Stimulated activated naive B cell treated with anti-CD40 and anti-IgM and Interleukin-4, amounts not matched to agents 10 μg/mL and 1 μg/mL and 100 μg/mL, for 72 hours (primary cell): ENCODE measurements around the gene RASSF1.

ENCODE experiments used
- ATAC-seq, 2 donors: fragments of 150-1000 bp; cut with Tn5 transposase; replicated peaks; 2 replicates each; pipeline ENCODE4 v1.10.0; 2021; ENCODE audit warnings: moderate library complexity in 1 of 2
- DNase-seq: peaks from one replicate; pipeline ENCODE4 v3.0.0; 2021
- H3K27ac Mint-ChIP-seq: one replicate; pipeline ENCODE4 v1.8.0; 2022; ENCODE audit warnings: mild to moderate bottlenecking, mixed read lengths
- H3K27me3 Mint-ChIP-seq, 2 donors: one replicate each; pipeline ENCODE4 v1.8.0; 2022; ENCODE audit warnings: mixed read lengths in 2 of 2
- H3K36me3 Mint-ChIP-seq, 2 donors: one replicate each; pipeline ENCODE4 v1.8.0; 2022; ENCODE audit warnings: mixed read lengths in 2 of 2, mild to moderate bottlenecking in 1 of 2
- H3K4me1 Mint-ChIP-seq, 2 donors: one replicate each; pipeline ENCODE4 v1.8.0; 2022; ENCODE audit warnings: mixed read lengths in 2 of 2, mild to moderate bottlenecking in 1 of 2
- H3K4me3 Mint-ChIP-seq, 2 donors: one replicate each; pipeline ENCODE4 v1.8.0; 2022; ENCODE audit warnings: mild to moderate bottlenecking in 2 of 2, mixed read lengths in 2 of 2, moderate library complexity in 1 of 2
- H3K9me3 Mint-ChIP-seq, 2 donors: one replicate each; pipeline ENCODE4 v1.8.0; 2022; ENCODE audit warnings: mixed read lengths in 2 of 2, mild to moderate bottlenecking in 1 of 2

RASSF1 gene

DNA sequence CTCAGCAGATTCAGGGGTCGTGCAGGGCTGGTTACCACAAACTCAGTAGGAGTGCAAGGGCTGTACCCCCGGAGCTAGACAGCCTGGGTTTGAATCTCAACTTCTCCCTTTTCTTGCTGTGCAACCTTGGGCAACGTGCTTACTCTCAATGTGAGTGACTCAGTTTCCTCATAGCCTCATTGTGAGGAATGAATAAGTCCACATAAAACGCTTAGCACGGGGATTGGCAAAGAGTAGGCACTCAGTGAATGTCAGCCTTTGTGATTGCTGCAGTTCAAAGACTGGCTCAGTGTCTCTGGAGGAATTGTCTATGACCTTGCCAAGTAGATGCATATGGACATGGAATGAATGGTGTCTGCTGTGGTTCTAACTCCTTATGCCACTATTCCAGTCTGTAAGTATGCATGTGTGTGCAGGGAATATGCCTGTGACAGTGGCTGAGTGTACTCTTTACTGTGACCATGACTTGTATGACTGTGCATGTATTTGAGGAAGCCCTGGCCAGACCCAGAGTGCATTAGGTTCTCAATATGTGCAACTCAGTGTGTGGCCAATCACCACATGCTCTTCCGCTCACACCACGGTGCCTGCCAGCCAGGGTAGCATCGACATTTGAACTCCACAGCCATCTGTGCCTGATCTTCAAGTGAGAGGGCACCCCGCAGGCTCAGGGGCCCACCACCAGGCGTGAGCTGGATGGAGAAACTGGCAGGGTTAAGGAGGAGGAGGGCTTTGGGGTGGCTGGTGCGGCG, 40.5 kb downstream of the RASSF1 start:
- ATAC-seq: peak; percentile 12 to 25
- Mint-ChIP-seq H3K36me3 (peaks cover 14 to 21% of the 10 kb centered on the region in 2 donors), H3K4me3 (peak overlapping the region; percentile 98), H3K9me3 (no peaks in the 10 kb centered on the region), H3K27me3 (no peaks in the 10 kb centered on the region), H3K4me1 (peaks cover 27 to 48% of the 10 kb centered on the region in 2 donors), H3K27ac (peak overlapping the region; percentile 100)
- no peak for DNase-seq

DNA sequence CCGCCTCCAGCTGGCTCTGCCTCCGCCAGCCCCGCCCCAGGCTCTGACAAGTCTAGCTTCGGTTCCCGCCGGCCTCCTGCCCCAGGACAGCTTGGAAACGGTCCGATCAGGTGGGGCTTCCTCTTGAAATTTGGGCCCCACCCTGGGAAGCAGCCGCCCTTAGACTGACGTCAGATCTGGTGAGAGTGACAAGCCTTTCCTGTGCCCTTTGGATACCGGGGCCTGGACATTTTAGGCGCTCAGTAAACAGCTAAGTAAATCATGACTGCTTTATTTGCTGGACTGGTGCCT, 41.1 kb downstream of the RASSF1 start:
- DNase-seq: no peak
- peak overlapping the region; percentile 100 for H3K27ac Mint-ChIP-seq
- peaks cover 25 to 43% of the 10 kb centered on the region in 2 donors for H3K4me1 Mint-ChIP-seq
- H3K4me3 Mint-ChIP-seq: peak overlapping the region; percentile 98
- no peaks in the 10 kb centered on the region for H3K27me3 Mint-ChIP-seq
- no peaks in the 10 kb centered on the region for H3K9me3 Mint-ChIP-seq
- ATAC-seq: no peak
- peaks cover 14 to 21% of the 10 kb centered on the region in 2 donors for H3K36me3 Mint-ChIP-seq

DNA sequence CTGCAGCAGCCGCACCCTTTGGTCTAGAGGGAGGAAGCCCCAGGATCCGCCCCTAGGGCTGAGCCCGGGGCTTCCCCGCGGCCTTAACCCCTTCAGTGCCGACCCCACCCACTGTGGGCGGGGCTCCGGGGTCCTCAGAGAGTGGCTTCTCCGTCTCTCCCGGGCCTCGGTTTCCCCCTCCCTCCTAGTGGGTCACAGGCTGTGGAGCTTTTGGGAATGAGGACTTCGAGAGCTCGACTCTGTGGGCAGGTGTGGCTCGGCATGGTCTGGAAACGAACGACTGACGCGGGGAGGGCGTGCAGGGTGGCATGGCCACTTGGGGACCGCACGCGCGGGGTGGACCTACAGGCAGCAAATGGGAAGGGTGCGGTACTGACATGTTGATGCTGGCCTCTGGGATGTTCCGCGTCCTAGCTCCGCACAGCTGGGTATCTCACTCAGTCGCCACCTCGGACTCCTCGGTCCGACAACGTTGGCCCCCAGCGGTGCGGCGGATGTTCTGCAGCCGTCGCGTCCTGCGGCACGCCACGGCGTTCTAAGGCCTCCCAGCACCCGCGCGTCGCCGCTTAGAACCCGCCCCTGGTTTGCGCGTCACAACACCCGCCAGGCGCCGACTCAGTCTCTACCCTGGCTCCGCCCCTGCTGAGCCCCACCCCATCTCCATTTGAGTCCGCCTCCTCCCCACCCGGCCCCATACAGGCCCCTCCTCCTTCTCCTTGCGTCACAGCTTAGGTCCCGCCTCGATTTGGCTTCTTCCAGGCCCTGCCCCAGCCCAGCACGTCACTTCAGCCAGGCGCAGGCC, 41.6 kb downstream of the RASSF1 start, which contains the start of the genes HYAL3 and NAA80:
TSS of gene HYAL3 (minus strand) at position 570 of the 802 bp plus-strand sequence. CDS start 3,803 bp downstream, outside the sequence.
TSS of gene NAA80 (minus strand) at position 570 of the 802 bp plus-strand sequence. CDS start 1,942 bp downstream, outside the sequence.
- Mint-ChIP-seq H3K4me3 (peak within 1 kb of the TSS; percentile 98), H3K27me3 (no peaks in the 10 kb centered on the region), H3K36me3 (peaks cover 14 to 21% of the 10 kb centered on the region in 2 donors), H3K4me1 (peaks cover 24 to 41% of the 10 kb centered on the region in 2 donors), H3K9me3 (no peaks in the 10 kb centered on the region), H3K27ac (peak within 1 kb of the TSS; percentile 100)
- DNase-seq (peak; percentile 98), ATAC-seq (peak; percentile 87 to 91)

DNA sequence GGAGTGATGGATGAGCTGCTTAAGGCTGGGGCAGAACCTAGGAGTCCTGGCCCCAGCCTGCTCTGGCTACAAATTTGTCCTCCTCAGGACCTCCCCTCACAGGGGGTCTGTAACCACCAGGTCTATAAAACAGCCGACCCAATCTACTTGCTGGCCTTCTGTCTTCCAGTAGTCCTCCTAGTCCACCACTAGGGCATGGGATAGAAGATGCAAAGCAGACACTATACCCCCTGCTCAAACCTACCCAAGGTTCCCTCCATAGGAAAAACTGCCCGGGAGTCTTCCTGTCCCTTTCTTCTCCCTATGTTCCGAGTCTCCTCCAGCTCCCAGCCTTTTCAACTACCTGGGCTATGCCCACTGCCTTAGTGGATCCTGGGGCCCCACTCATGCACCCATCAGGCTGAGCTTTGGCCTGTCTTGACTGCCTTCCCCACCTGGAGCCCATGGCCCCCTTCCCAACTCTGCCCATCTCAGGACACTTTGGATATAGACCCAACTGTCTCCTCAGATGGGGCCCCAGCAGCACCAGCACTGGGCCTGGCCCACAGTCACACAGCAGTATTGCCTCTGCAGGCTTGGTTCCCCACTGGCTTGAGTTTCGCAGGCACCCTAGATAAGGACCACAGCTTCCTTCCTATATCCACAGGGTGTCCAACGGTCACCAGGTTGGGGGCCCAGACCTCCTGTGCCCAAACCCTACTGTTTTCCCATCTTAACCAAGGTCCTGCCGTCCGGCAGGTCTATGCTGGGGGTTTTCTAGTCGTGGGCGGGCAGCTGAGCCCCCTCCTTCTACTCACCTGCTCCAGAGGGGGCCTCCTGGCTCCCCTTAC, 42.5 kb downstream of the RASSF1 start:
- Mint-ChIP-seq H3K9me3 (no peaks in the 10 kb centered on the region), H3K36me3 (peaks cover 14 to 21% of the 10 kb centered on the region in 2 donors), H3K27me3 (no peaks in the 10 kb centered on the region), H3K27ac (peak overlapping the region; percentile 100), H3K4me1 (peaks cover 26 to 43% of the 10 kb centered on the region in 2 donors), H3K4me3 (peak overlapping the region; percentile 98)
- ATAC-seq (no peak), DNase-seq (no peak)

DNA sequence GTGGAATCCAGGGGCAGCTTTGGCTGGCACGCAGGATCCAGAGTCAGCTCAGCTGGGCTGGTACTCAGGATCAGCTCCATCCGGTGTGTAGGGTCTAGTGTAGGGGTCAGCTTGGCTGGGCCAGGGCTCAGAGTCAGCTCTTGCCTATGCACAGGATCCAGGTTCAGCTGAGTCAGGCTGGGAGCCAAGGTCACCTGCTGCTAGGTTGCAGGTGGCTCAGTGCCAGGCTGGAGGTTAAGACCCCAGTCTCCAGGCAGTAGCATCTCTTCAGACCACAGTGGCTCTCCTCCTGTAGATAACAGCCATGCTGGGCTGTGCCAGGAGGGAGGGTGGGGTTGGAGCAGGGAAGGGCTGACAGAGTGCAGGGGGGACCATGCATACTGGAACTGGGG, 43.3 kb downstream of the RASSF1 start:
- Mint-ChIP-seq H3K9me3 (no peaks in the 10 kb centered on the region), H3K4me3 (peak overlapping the region in 1 of 2 donors; percentile 34), H3K27me3 (no peaks in the 10 kb centered on the region), H3K4me1 (peaks cover 32 to 51% of the 10 kb centered on the region in 2 donors), H3K36me3 (peaks cover 14 to 28% of the 10 kb centered on the region in 2 donors), H3K27ac (peak overlapping the region; percentile 81)
- ATAC-seq: no peak
- DNase-seq: no peak

DNA sequence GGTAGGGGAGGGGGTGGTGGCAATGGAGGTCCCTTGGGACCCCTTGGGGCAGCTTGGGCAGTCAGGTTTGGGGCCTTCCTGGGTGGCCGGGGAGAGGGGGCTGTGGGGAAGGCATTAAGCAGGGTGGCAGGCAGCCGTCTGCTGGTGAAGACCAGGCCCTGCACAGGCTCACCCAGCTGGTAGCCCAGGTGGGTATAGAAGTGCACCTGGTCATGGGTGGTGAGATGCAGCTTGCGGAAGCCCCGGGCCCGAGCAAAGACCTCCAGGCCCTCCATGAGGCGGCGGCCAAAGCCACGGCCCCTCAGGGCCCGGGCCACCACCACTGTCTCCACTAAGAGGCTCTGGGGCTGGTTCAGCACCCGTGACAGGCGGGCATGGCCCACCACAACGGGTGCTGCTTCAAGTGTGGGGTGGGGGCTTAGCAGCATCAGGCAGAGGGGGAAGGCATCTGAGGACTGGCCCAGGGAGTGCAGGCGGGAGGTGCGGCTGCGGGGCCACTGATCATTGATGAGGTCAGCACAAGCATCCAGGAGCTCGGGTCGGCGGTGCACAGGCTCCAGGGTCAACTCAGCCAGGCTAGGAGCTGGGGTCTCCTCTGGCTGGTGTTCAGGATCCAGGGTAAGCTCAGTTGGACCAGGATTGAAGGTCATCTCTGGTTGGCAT, 43.8 kb downstream of the RASSF1 start:
- ATAC-seq (no peak), DNase-seq (no peak)
- peak overlapping the region; percentile 81 for H3K27ac Mint-ChIP-seq
- no peaks in the 10 kb centered on the region for H3K9me3 Mint-ChIP-seq
- peaks cover 14 to 29% of the 10 kb centered on the region in 2 donors for H3K36me3 Mint-ChIP-seq
- H3K27me3 Mint-ChIP-seq: no peaks in the 10 kb centered on the region
- peaks cover 31 to 52% of the 10 kb centered on the region in 2 donors for H3K4me1 Mint-ChIP-seq
- H3K4me3 Mint-ChIP-seq: peak overlapping the region in 1 of 2 donors; percentile 40

DNA sequence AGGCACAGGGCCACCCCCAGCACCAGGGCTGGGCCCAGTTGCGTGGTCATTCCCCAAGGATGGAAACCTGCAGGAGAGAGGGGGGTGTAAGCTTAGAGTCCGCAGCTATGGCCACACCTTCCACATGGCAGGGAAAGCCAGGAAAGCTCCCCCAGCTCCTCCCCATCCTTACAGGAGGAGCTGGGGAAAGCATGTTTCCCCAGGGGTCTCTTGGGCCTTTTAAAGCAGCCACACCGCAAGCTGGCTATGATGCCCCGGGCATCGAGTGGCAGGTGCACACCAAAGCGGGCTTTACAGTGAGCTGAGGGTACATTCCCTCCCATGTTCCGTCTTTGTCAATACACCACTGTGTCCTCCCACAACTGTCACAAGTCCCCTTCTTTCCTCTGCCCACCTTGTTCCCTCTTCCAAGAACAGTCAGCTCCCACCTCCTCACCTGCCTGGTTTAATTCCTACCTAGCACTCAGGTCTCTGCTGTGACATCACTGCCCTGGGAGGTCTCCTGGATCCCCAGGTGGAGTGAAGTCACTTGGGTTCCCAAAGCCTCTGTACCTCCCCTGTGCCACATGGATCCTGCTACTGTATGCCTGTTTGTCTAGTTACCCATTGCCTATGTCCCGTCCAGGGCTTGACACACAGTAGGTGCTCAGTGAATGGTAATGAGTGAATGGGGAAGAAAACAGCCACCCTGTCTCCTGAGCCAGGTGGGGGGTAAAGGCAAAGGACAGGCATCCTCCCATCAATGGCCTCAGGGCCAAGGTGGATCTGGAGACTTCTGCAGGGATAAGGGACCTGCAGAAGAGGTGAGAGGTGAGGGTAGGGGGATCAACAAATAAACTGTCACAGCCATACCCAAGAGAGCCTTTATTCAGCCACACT, 44.8 kb downstream of the RASSF1 start:
- Mint-ChIP-seq H3K4me3 (no peak overlapping the region), H3K27me3 (no peaks in the 10 kb centered on the region), H3K4me1 (peaks cover 31 to 56% of the 10 kb centered on the region in 2 donors), H3K9me3 (no peaks in the 10 kb centered on the region), H3K36me3 (peaks cover 20 to 35% of the 10 kb centered on the region in 2 donors), H3K27ac (peak overlapping the region; percentile 37)
- DNase-seq (no peak), ATAC-seq (no peak)

DNA sequence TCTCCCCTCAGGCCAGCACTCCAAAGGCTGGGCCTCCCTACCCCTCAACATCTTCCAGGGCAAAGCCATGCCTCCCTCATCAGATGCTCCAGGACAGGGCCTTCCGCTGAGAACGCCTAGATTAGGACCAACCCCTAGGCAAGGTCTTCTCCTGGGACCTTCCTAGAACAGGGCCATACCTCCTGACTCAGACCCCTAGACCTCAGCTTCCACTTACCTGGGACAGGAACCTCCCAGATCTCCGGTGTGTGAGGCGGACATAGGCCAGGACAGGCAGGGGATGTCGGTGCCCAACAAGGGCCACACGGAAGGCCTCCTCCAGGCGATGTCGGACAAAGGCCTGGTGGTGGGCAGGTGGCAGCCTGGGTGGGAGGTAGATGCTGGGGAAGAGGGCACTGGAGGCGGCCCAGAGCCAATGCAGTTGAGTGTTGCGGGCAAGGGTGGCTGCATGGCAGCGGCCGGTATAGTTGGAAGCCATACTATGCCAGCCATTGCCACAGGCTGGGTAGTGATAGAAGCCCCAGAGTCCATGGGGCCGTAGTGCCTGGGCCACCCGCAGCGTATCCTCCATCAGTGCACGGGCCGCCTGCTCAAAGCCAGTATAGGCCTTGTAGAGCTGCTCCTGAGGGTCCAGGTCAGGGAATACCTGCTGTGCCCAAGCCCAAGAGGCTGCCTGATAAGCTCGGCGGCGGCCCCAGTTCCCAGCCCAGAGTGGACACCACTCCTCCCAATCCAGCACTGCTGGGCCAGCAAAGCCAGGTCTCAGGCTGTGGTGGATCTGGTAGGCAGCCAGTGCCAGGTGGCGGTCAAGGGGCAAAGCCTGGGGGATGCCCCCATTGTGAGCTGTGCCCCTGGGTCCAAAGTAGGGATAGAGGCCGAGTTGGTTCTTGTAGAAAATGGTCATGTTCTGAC, 45.9 kb downstream of the RASSF1 start:
- Mint-ChIP-seq H3K9me3 (no peaks in the 10 kb centered on the region), H3K27me3 (no peaks in the 10 kb centered on the region), H3K36me3 (peaks cover 22 to 36% of the 10 kb centered on the region in 2 donors), H3K4me1 (peaks cover 28 to 51% of the 10 kb centered on the region in 2 donors), H3K27ac (no peak overlapping the region), H3K4me3 (no peak overlapping the region)
- DNase-seq (no peak), ATAC-seq (no peak)

DNA sequence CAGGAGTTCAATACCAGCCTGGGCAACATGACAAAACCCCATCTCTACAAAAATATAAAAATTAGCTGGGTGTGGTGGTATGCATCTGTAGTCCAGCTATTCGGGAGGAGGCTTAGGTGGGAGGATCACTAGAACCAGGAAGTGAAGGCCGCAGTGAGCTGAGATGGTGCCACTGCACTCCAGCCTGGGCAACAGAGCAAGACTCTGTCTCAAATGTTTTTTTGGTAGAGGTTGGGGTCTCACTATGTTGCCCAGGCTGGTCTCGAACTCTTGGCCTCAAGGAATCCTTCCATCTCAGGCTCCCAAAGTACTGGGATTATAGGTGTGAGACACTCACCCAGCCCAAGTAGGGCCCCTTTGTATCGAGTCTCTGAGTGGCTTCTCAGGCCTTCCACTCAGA, 46.5 kb downstream of the RASSF1 start:
- Mint-ChIP-seq H3K4me3 (no peak overlapping the region), H3K9me3 (no peaks in the 10 kb centered on the region), H3K36me3 (peaks cover 25 to 40% of the 10 kb centered on the region in 2 donors), H3K27ac (no peak overlapping the region), H3K27me3 (no peaks in the 10 kb centered on the region), H3K4me1 (peaks cover 27 to 50% of the 10 kb centered on the region in 2 donors)
- ATAC-seq (no peak), DNase-seq (no peak)

DNA sequence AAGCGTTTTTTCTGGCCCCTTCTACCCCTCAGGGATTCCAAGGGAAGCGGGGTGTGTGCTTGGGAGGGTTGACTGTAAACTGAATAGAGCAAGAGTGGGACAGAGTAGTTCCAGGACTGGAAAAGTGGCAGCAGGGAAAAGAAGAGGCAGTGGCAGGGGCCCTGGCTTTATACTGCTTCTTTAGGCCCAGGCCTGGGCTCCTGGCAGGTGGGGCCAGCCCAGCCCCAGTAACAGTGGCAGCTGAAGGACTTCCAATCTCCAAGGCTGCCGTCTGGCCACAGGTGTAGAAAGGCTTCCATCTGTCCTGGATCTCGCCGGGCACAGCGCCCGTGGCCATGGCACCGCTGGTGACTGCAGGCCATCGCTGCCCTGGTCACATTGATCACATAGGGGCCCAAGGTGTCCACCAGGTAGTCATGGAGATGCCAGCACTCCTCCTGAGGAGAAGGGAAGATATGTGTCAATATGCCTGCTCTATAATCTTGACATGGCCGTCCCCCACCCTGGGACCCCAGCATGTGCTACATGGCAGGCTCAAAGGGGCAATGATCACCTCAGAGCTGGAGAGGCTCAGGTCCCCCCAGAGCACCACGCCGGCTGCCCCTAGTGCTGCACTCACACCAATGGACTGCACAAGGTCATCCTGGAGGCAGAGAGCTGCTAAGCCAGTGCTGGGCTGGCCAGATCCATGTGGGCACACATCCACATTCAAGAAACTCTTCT, 47.4 kb downstream of the RASSF1 start:
- peaks cover 32 to 46% of the 10 kb centered on the region in 2 donors for H3K36me3 Mint-ChIP-seq
- DNase-seq: no peak

DNA sequence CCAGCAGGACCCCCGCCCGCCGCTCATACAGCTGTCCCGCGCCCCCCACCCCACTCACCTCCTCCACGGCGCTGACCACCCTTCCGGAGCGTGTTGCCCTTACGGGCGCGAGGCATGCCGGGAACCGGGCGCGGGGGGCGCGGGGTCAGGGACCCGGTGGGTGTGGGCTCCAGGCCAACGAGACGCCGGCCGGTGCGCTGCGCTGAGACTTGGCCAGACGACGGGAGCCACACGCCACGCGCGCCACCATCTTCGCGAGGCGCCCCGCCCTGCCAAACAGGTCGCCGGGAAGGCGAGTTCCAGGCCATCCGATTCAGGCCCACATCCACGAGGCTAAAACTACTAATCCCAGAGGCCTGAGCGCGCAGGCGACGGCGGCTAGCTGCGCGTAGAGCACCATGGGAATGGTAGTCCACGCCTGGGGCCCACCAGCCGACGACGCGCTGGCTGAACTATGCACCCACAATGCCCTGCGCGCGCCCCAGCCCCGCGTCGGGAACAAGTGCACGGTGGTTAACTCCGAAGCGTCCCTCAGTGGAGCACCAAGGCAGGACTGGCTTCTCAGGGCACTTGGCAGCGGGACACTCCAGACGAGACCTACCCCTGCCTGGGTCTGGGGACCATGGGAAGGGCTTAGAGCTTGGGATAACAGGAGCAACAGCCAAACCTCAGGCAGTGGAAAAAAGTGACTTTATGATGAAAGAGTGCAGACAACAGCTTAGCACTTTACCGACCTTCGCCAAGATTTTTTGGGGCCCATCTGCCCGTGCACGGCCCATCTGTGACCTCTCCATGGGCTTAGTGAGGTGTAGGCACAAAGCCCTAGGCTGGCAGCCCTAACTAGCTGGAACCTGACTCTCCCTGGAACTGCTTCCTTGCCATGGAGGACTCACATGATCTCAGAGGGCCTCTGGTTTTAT, 48.2 kb downstream of the RASSF1 start, which contains the start of gene IFRD2:
TSS of gene IFRD2 (minus strand) at position 271 of the 920 bp plus-strand sequence. CDS start at position 116, 155 bp downstream.
- Mint-ChIP-seq H3K27ac (peak within 1 kb of the TSS; percentile 96), H3K4me3 (peak within 1 kb of the TSS; percentile 89 to 96), H3K4me1 (peaks cover 22 to 39% of the 10 kb centered on the region in 2 donors), H3K27me3 (no peaks in the 10 kb centered on the region), H3K9me3 (no peaks in the 10 kb centered on the region), H3K36me3 (peaks cover 31 to 52% of the 10 kb centered on the region in 2 donors)
- ATAC-seq: peak; percentile 98
- DNase-seq: peak; percentile 95

More for the DNA sequence above, 47.4 kb downstream of the RASSF1 start:
- H3K9me3 Mint-ChIP-seq: no peaks in the 10 kb centered on the region
- H3K27ac Mint-ChIP-seq: peak overlapping the region; percentile 96
- ATAC-seq: no peak
- H3K27me3 Mint-ChIP-seq: no peaks in the 10 kb centered on the region
- peaks cover 25 to 47% of the 10 kb centered on the region in 2 donors for H3K4me1 Mint-ChIP-seq
- H3K4me3 Mint-ChIP-seq: peak overlapping the region; percentile 89 to 96
